A673 (cell line): Measurements from ENCODE around the gene F13B.
"Not testable (repeated sequence)": the region's sequence is repeated elsewhere in the genome, so short reads cannot be mapped to it uniquely, and the experiment has no call there.

ENCODE experiments used
- EZH2 ChIP-seq: fragments of 200-600 bp; sonication (generic); IDR thresholded peaks from 2 replicates; pipeline ENCODE4 v1.6.1; 2017; ENCODE audit warnings: borderline replicate concordance, low read depth, mild to moderate bottlenecking, mixed read lengths, antibody characterized with exemption, low read length; ENCODE audit not compliant: poor library complexity, severe bottlenecking
- TF ChIP-seq, protein P1 (sequence below): fragments of 300-800, 200-600 bp; sonication (generic); conservative IDR thresholded peaks from 2 replicates; pipeline ENCODE4 v1.5.1; 2017; ENCODE audit warnings: low read depth, mild to moderate bottlenecking, antibody characterized with exemption, low read length, moderate library complexity, mixed read lengths

DNA sequence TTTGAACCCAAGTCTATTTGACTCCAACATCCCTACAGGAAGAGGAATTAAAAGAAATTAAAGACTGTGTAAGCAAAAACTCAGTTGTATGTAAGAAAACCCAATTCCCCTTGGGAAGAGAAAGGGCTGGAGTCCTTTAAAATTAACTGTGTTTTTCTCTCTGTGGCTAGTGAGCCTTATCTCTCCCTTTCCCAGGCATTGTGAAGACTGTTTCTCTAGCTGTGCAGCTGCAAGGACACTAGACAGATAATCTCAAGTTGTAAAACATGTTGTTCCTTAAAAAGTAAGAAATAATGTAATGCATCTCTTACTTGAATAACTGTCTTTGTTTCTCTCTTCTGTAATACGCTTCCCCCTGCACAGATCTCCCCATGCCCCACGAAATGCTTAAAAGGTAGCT is 29.9 kb upstream of the F13B start:
- TF ChIP-seq, protein P1, sequence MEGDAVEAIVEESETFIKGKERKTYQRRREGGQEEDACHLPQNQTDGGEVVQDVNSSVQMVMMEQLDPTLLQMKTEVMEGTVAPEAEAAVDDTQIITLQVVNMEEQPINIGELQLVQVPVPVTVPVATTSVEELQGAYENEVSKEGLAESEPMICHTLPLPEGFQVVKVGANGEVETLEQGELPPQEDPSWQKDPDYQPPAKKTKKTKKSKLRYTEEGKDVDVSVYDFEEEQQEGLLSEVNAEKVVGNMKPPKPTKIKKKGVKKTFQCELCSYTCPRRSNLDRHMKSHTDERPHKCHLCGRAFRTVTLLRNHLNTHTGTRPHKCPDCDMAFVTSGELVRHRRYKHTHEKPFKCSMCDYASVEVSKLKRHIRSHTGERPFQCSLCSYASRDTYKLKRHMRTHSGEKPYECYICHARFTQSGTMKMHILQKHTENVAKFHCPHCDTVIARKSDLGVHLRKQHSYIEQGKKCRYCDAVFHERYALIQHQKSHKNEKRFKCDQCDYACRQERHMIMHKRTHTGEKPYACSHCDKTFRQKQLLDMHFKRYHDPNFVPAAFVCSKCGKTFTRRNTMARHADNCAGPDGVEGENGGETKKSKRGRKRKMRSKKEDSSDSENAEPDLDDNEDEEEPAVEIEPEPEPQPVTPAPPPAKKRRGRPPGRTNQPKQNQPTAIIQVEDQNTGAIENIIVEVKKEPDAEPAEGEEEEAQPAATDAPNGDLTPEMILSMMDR: not testable (repeated sequence)
- TF ChIP-seq EZH2: not testable (repeated sequence)
